A172 (cell line): ENCODE results near the gene TSPYL2. TPM values are rescaled to one million over a fixed set of nuclear protein-coding genes. Genes with fewer than 3 reads are reported as not detected.

Source experiments
- DNase-seq: peaks from one replicate; pipeline ENCODE4 v3.0.0-alpha.2; 2015; ENCODE audit warnings: low spot score
- total RNA-seq: library from RNA; depleted of rRNA; stranded (reverse); fragments of >200 nt; shearing (Covaris generic); gene quantifications from 2 replicates; pipeline ENCODE4 v1.2.3, GENCODE V29; 2014; rRNA removed

TSPYL2 gene
- total RNA-seq, 1 experiment from 2014 or later, result 8.5 TPM

- no peak for DNase-seq
Measured at GRCh38 chrX:53125506-53125905, 43.3 kb downstream of the TSPYL2 start.

- no peak for DNase-seq
Measured at GRCh38 chrX:53126377-53126776, 44.2 kb downstream of the TSPYL2 start.

GRCh38 chrX:53128097-53128749 is 46.1 kb downstream of the TSPYL2 start:
- no peak for DNase-seq

GRCh38 chrX:53133400-53133799 is 51.2 kb downstream of the TSPYL2 start:
- DNase-seq, result no peak

GRCh38 chrX:53135581-53135980 is 53.4 kb downstream of the TSPYL2 start:
- DNase-seq, result no peak

Other genes with a start within 250 kb of the TSPYL2 start
- not detected in 2 replicates for gene XAGE3, start 214.3 kb upstream of the TSPYL2 start, total RNA-seq
- 6.2 and 19.3 TPM in 2 replicates for gene FAM156B, start 185.0 kb upstream of the TSPYL2 start, total RNA-seq
- gene FAM156A, start 123.8 kb upstream of the TSPYL2 start, total RNA-seq, result 18.9 and 23.0 TPM in 2 replicates
- 0.47 and 0.72 TPM in 2 replicates for gene GPR173, start 33.6 kb upstream of the TSPYL2 start, total RNA-seq
- gene KANTR, start 11.8 kb downstream of the TSPYL2 start, total RNA-seq, result 4.4 and 6.0 TPM in 2 replicates
- 41.9 and 58.7 TPM in 2 replicates for gene KDM5C, start 142.8 kb downstream of the TSPYL2 start, total RNA-seq
- gene IQSEC2, start 199.2 kb downstream of the TSPYL2 start, total RNA-seq, result 17.2 and 21.3 TPM in 2 replicates